ENCODE results near the gene TMEM39B. TPM values are rescaled to one million over a fixed set of nuclear protein-coding genes. Genes with fewer than 3 reads are reported as not detected.

TMEM39B gene
- total and polyA plus RNA-seq, 2 experiments from 2014 or later, result 10.1 to 17.8 TPM

DNA sequence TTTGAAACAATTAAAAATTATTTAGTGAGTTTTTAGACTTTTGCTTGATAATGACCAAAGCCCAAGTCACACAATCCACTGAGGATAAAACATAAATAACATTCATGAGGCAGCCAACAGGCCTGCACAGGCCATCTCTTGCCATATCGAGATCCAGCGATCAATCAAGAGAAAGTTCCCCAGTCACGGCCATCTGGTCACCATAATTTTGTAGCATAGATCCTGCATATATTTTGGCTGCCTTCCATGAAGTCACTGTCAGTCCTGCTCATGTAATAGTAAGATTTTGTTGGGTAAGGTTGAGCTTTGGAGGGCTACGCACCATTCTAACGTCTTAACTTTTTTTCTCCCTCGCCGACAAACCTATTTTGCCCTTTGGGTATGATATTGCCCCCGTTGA, 52.6 kb downstream of the TMEM39B start:
- Histone ChIP-seq H3F3A (replicated peaks; ENCODE audit: low read depth) (no peaks in the 10 kb centered on the region; the same call in 1 of the 2 replicates), H2AFZ (no peak overlapping the region), H3K79me2 (replicated peaks; ENCODE audit: insufficient read depth) (peaks cover 98% of the 10 kb centered on the region), H3K4me2 (no peak overlapping the region), H3K27me3 (ENCODE audit: insufficient read depth) (no peaks in the 10 kb centered on the region), H3K9me2 (ENCODE audit: insufficient read depth) (no peaks in the 10 kb centered on the region), H4K20me1 (replicated peaks; ENCODE audit: insufficient read depth) (peaks cover 54% of the 10 kb centered on the region), H3K36me3 (ENCODE audit: insufficient read depth) (no peaks in the 10 kb centered on the region), H3K4me1 (ENCODE audit: insufficient read depth) (peaks cover 17% of the 10 kb centered on the region), H3K4me3 (no peak overlapping the region), H3K27ac (ENCODE audit: low read depth) (peak overlapping the region; percentile 62; the same call in 1 of the 2 replicates)
- TF ChIP-seq POLR2AphosphoS5 (IDR thresholded peaks at IDR 0.05; ENCODE audit: low read depth) (no peak), CREB1 (CRISPR knock-in tag; IDR thresholded peaks at IDR 0.05; ENCODE audit: low read depth) (no peak), NANOG (IDR thresholded peaks at IDR 0.05; ENCODE audit: borderline replicate concordance) (no peak), STAT1 (IDR thresholded peaks at IDR 0.05; ENCODE audit: unreplicated experiment) (no peak)
- DNase-seq (ENCODE audit: low spot score) (no peak), ATAC-seq (no peak)
- Mint-ChIP-seq H3K4me1 (peaks cover 27% of the 10 kb centered on the region), H3K9me3 (no peaks in the 10 kb centered on the region), H3K4me3 (no peak overlapping the region), H3K27ac (no peak overlapping the region), H3K27me3 (ENCODE audit: insufficient read depth, low read depth, poor library complexity) (peaks cover 4% of the 10 kb centered on the region), H3K36me3 (ENCODE audit: low read depth) (no peaks in the 10 kb centered on the region; the same call in 2 of the 3 replicates)

GRCh38 chr1:32126770-32127169, 54.0 kb downstream of the TMEM39B start:
- Histone ChIP-seq H3K4me3 (no peak overlapping the region), H3K27me3 (ENCODE audit: insufficient read depth) (no peaks in the 10 kb centered on the region), H3K36me3 (ENCODE audit: insufficient read depth) (no peaks in the 10 kb centered on the region), H3K79me2 (replicated peaks; ENCODE audit: insufficient read depth) (peaks cover 98% of the 10 kb centered on the region), H4K20me1 (replicated peaks; ENCODE audit: insufficient read depth) (peaks cover 53% of the 10 kb centered on the region), H3K4me1 (ENCODE audit: insufficient read depth) (peaks cover 17% of the 10 kb centered on the region), H2AFZ (no peak overlapping the region), H3K9me2 (ENCODE audit: insufficient read depth) (no peaks in the 10 kb centered on the region), H3K27ac (ENCODE audit: low read depth) (peak overlapping the region; percentile 74), H3K4me2 (no peak overlapping the region), H3F3A (replicated peaks; ENCODE audit: low read depth) (peaks cover 4% of the 10 kb centered on the region; the same call in 1 of the 2 replicates)
- no peaks in the 10 kb centered on the region for H3K9me3 Mint-ChIP-seq
- peaks cover 8% of the 10 kb centered on the region; the same call in 2 of the 3 replicates for H3K36me3 Mint-ChIP-seq (ENCODE audit: low read depth)
- ATAC-seq (peak; percentile 21; the same call in 1 of the 3 replicates), DNase-seq (ENCODE audit: low spot score) (no peak)
- no peak overlapping the region for H3K4me3 Mint-ChIP-seq
- no peak for TF ChIP-seq EZH2phosphoT487 (IDR thresholded peaks at IDR 0.05; ENCODE audit: unreplicated experiment)
- no peak for TF ChIP-seq CREB1 (CRISPR knock-in tag; IDR thresholded peaks at IDR 0.05; ENCODE audit: low read depth)
- no peak for TF ChIP-seq EZH2 (IDR thresholded peaks at IDR 0.05; ENCODE audit: low read depth, unreplicated experiment)
- TF ChIP-seq, protein P1, sequence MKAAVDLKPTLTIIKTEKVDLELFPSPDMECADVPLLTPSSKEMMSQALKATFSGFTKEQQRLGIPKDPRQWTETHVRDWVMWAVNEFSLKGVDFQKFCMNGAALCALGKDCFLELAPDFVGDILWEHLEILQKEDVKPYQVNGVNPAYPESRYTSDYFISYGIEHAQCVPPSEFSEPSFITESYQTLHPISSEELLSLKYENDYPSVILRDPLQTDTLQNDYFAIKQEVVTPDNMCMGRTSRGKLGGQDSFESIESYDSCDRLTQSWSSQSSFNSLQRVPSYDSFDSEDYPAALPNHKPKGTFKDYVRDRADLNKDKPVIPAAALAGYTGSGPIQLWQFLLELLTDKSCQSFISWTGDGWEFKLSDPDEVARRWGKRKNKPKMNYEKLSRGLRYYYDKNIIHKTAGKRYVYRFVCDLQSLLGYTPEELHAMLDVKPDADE (IDR thresholded peaks at IDR 0.05), result no peak
- no peak for TF ChIP-seq ZNF331 (CRISPR knock-in tag; IDR thresholded peaks at IDR 0.05; ENCODE audit: low read depth)
- no peak for TF ChIP-seq POLR2AphosphoS5 (IDR thresholded peaks at IDR 0.05; ENCODE audit: low read depth)
- TF ChIP-seq STAT1 (IDR thresholded peaks at IDR 0.05; ENCODE audit: unreplicated experiment), result no peak
- TF ChIP-seq, protein P2, sequence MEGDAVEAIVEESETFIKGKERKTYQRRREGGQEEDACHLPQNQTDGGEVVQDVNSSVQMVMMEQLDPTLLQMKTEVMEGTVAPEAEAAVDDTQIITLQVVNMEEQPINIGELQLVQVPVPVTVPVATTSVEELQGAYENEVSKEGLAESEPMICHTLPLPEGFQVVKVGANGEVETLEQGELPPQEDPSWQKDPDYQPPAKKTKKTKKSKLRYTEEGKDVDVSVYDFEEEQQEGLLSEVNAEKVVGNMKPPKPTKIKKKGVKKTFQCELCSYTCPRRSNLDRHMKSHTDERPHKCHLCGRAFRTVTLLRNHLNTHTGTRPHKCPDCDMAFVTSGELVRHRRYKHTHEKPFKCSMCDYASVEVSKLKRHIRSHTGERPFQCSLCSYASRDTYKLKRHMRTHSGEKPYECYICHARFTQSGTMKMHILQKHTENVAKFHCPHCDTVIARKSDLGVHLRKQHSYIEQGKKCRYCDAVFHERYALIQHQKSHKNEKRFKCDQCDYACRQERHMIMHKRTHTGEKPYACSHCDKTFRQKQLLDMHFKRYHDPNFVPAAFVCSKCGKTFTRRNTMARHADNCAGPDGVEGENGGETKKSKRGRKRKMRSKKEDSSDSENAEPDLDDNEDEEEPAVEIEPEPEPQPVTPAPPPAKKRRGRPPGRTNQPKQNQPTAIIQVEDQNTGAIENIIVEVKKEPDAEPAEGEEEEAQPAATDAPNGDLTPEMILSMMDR (conservative IDR thresholded peaks at IDR 0.05; ENCODE audit: low read depth in 2 of 2), result no peak
- TF ChIP-seq, protein P3, sequence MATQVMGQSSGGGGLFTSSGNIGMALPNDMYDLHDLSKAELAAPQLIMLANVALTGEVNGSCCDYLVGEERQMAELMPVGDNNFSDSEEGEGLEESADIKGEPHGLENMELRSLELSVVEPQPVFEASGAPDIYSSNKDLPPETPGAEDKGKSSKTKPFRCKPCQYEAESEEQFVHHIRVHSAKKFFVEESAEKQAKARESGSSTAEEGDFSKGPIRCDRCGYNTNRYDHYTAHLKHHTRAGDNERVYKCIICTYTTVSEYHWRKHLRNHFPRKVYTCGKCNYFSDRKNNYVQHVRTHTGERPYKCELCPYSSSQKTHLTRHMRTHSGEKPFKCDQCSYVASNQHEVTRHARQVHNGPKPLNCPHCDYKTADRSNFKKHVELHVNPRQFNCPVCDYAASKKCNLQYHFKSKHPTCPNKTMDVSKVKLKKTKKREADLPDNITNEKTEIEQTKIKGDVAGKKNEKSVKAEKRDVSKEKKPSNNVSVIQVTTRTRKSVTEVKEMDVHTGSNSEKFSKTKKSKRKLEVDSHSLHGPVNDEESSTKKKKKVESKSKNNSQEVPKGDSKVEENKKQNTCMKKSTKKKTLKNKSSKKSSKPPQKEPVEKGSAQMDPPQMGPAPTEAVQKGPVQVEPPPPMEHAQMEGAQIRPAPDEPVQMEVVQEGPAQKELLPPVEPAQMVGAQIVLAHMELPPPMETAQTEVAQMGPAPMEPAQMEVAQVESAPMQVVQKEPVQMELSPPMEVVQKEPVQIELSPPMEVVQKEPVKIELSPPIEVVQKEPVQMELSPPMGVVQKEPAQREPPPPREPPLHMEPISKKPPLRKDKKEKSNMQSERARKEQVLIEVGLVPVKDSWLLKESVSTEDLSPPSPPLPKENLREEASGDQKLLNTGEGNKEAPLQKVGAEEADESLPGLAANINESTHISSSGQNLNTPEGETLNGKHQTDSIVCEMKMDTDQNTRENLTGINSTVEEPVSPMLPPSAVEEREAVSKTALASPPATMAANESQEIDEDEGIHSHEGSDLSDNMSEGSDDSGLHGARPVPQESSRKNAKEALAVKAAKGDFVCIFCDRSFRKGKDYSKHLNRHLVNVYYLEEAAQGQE (IDR thresholded peaks at IDR 0.05; ENCODE audit: unreplicated experiment), result no peak
- TF ChIP-seq NANOG (IDR thresholded peaks at IDR 0.05; ENCODE audit: borderline replicate concordance), result no peak
- no peak for TF ChIP-seq ZNF114 (CRISPR knock-in tag; IDR thresholded peaks at IDR 0.05)
- TF ChIP-seq JUNB (IDR thresholded peaks at IDR 0.05; ENCODE audit: unreplicated experiment), result no peak
- H3K27me3 Mint-ChIP-seq (ENCODE audit: insufficient read depth, low read depth, poor library complexity), result no peaks in the 10 kb centered on the region
- H3K27ac Mint-ChIP-seq, result peak overlapping the region; percentile 84; the same call in 1 of the 2 replicates
- H3K4me1 Mint-ChIP-seq, result peaks cover 27% of the 10 kb centered on the region

Measured in GM23338 (cell line).